Activated CD8-positive, alpha-beta memory T cell treated with anti-CD3 and anti-CD28 coated beads for 4 hours (primary cell): ENCODE measurements around the gene MME.

Source experiments
- DNase-seq, 2 donors: peaks; one replicate each; pipeline ENCODE4 v3.0.0-alpha.2; 2020; ENCODE audit warnings: low read depth in 2 of 2

MME gene

DNA sequence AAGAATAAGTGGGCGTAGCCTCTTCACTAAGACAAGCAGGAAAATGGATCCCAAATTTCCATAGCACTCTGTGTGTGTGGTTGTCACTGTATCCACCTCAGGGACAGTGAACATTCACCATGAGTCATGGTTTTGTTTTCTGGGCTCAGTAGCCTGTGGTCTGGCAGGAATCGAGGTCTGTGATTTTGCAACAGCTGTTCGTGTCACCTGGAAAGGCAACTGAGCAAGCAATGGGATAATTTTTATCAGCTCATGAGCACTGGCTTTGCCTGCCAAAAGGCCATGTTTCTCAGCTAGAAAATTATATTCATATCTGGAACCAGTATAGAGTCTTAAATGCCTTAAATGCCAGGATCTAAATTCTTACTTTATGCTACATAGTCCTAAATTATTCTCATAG is 152.5 kb downstream of the MME start:
- DNase-seq = no peak

DNA sequence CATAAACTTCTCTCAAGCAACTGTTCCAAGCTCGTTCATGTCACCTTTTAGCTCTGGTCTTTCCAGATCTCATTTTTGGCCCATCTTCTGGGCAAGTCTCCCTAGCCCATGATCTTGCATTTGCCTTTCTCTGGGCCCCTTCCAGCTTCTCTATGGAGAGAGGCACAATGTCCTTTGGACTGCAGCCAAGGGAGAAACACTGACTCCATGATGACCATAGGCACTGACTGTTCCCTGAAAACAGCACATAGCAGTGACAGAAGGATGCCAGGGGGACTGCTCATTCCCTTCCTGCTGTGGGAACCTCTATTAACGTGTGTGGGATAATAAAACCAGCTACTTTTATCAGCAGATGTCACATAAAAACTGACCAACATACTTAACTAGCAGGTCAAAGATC is 153.1 kb downstream of the MME start:
- no peak for DNase-seq
